NCI-H510A treated with DMSO at 0.1 percent for 48 hours (cell line): ENCODE data around the gene RASL10B.
A peak's percentile ranks its signal among the peaks of the same experiment; 100 is the strongest.
"Not testable (repeated sequence)": the region's sequence is repeated elsewhere in the genome, so short reads cannot be mapped to it uniquely, and the experiment has no call there.

ENCODE experiments used
- DNase-seq: peaks from one replicate; lab custom pipeline; 2025; lab: John Stamatoyannopoulos, UW

RASL10B gene, protein sequence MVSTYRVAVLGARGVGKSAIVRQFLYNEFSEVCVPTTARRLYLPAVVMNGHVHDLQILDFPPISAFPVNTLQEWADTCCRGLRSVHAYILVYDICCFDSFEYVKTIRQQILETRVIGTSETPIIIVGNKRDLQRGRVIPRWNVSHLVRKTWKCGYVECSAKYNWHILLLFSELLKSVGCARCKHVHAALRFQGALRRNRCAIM

DNA sequence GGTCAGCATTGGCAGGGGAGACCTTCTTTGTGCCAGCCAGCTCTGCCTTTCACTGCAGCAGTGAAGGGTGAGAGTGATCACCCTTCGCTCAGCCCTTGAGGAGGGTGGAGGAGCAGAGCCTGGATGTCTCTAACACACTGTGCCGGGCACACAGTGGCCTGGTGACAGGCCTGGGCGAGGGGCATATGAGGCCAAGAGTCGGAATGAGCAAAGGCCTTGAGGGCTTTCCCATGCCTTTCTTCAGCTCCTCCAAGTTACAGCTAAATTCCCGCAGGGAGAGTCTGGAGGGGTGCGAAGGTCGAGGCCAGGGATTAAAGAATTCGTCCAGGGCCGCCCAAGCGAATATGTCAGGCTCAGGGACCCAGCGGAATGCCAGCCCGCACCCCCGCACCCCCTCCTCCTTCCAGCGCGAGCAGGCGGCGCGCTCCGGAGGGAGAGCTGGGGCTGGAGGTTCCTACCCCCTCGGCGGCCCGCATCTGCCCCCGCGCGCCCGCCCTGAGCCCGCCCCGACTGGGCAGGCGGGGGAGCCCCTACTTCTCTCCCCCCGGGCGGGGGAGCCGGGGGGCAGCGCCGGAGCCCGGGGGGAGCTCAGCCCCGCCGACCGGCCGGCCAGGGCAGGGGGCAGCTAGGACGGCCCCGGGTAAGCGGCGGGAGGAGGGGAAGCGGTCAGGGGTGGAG is at the start of gene RASL10B:
RASL10B (plus strand) TSS at position 401 of the 678 bp plus-strand sequence. CDS start 3,546 bp downstream, outside the sequence.
- peak; percentile 22 for DNase-seq

GRCh38 chr17:35683591-35683990 is 47.8 kb upstream of the RASL10B start:
- DNase-seq = no peak

DNA sequence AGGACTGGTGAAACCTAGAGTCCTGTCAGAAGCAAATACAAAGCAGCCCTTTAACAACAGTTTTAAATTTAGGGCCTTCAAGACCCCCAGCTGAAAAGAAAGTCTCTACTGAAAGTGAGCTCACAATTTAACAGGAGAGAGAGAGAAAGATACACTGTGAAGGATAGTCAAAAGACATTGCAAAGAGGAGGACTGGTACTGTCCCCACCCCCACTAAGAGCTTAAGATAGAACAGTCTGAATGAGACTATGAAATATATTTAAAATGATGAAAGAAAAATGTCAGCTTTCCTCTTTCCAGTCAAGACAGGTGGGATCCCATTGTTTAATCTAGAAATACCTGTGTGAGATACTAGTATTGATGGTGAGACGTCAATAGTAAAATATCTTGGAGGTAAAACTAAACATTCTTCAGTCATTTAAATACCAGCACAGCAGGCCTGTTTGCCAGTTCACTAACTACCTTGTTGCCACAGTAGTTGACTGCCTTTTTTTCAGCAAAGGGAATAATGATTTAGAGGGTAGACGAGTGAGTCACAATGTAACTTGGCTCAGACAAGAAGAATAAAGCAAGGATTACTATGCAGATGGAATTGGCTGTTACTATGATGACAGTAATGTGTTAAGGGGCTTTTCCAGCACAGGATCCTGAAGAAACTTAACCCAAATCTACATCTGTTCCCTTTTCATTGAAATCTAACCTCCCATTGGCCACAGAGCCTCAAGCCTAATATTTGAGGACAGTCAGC is 47.2 kb upstream of the RASL10B start:
- no peak for DNase-seq

DNA sequence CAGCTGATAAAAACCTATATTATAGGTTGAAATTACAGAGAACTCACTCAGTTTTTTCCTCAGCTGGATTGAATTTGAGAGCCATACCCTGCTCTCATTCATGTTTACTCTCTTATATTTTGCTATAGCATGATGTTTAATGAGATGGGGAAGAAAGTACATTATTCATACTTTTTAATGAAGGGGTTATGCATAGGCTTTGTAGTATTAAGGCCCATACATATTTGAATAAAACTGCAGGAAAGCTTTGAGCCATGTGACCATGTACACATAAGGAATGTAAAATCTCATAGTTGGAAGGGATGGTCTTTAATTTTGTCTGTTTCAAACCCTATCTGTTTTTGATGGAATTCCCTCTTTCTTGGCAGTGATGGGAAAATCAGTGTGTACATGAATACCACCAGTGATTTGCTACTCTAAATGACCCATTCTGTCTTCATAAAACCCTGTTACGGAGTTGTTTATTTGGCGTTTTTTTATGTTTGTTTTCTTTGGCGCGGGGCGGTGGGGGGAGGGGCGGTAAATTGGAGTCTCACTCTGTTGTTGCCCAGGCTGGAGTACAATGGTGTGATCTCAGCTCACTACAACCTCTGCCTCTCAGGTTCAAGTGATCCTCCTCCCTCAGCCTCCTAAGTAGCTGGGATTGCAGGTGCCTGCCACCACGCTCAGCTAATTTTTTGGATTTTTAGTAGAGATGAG is 38.8 kb upstream of the RASL10B start:
- DNase-seq = no peak

- no peak for DNase-seq
Measured at GRCh38 chr17:35693662-35694061, 37.8 kb upstream of the RASL10B start.

DNA sequence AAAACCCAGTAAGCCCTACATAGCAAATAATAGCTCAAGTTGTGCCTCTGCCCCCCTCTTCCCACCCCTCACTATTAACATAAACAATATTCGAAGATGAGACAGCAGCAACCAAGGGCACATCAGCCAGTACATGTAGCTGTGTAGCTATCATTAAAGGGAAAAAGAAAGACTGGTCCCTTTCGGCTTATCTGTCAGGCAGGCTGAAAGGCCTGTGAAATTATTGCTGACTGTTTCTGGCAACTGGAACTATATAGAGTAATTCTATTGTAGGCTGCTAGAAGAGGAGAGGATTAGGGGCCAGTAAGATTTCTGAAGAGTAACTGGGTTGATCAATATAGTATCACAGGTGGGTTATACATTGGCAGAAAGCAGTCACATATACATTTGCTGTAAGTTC is 36.5 kb upstream of the RASL10B start:
- DNase-seq = no peak

- no peak for DNase-seq
Measured at GRCh38 chr17:35695613-35696012, 35.8 kb upstream of the RASL10B start.

- DNase-seq = no peak
Measured at GRCh38 chr17:35698800-35699199, 32.6 kb upstream of the RASL10B start.

GRCh38 chr17:35700150-35700549 is 31.3 kb upstream of the RASL10B start:
- DNase-seq = no peak

- DNase-seq = no peak
Measured at GRCh38 chr17:35701491-35701890, 29.9 kb upstream of the RASL10B start.

DNA sequence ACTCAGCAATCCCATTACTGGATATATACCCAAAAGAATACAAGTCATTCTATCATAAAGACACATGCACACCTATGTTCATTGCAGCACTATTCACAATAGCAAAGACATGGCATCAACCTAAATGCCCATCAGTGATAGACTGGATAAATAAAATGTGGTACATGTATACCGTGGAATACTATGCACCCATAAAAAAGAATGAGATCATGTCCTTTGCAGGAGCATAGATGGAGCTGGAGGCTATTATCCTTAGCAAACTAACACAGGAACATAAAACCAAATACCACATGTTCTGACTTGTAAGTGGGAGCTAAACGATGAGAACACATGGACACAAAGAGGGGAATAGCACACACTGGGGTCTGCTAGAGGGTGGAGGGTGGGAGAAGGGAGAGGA is 28.1 kb upstream of the RASL10B start:
- not testable (repeated sequence) for DNase-seq

DNA sequence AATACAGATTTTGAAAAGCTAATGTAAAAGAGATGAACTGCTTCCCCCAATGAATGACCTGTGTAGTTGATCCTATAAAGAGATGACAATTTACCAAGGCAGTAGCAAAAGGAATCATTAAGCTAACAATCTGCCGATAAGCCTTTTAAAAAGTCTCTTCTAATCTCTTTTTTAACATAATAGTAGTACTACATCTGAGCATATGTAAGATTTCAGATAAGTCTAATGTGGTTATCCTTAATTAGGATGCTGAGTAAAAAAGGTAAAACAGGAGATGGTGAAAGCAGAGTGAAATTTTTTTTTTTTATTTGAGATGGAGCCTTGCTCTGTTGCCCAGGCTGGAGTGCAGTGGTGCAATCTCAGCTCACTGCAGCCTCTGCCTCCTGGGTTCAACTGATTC is 26.2 kb upstream of the RASL10B start:
- no peak for DNase-seq

DNA sequence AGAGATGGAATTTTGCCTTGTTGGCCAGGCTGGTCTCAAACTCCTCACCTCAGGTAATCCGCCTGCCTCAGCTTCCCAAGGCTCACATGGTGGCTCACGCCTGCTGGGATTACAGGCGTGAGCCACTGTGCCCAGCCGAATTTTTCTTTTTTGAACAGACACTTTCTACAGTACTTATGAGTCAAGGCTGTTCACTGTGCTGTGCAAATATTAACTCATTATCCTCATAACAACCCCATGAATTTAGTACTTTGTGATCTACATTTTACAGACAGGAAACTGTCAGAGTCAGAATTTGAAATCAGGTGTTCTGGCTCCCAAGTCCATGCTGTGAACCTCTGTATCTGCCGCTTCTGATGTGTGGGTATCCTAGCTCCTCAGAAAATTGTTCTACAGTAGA is 25.7 kb upstream of the RASL10B start:
- no peak for DNase-seq

GRCh38 chr17:35708149-35708548 is 23.3 kb upstream of the RASL10B start:
- DNase-seq = peak; percentile 7

DNA sequence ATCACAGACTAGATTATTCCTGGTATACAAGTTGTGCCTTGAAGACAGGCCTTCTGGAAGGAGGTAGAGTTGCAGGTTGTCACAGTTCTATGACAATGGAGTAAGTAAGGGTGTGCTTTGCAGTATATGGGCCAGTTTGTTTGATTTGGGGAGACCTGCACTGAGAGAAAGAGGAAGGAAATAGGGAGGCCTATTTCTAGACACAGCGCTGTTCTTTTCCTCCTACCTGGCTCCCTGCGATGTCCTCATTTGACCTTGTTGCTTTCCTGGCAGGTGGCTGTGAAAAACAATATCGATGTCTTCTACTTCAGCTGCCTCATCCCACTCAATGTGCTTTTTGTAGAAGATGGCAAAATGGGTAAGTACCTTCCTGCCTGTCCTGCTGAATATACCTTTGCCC is 22.5 kb upstream of the RASL10B start:
- no peak for DNase-seq

DNA sequence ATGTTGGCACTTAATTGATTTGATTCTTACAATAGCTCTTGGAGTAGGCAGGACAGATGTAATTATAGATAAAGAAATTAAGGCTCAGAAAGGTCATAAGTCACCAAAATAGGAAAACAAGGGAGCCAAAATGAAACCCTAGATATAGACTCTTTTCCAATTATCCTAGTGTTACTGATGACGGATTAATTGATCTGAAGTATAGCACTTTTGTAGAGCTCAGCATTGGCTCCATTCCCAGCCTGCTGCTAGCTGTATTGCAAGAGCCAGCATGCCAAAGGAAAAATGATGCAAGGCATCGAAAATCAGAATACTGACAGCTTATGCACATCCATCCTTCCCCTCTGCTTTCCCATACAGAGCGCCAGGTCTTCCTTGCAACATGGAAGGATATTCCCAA is 21.6 kb upstream of the RASL10B start:
- DNase-seq = no peak

DNA sequence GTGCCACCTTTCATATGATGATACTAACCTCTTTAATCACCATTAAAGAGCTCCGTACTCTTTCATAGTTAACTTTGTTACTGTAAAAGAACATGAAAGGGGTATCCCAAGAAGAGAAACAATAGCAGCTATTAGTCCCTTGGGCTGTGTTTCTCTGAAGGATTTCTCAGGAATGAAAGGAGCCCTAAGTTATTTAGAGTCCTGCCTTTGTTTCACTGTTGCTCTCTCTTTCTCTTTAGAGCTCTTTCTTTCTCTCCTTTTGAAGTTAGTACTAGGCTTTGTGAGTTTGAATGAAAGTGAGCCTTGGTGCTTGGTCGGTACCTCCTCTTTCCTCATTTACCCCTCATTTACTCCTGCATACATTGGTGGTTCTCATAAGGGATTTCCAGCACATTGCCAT is 20.5 kb upstream of the RASL10B start:
- DNase-seq = no peak

GRCh38 chr17:35713069-35713728 is 18.2 kb upstream of the RASL10B start:
- DNase-seq = no peak

- DNase-seq = no peak
Measured at GRCh38 chr17:35714988-35715387, 16.5 kb upstream of the RASL10B start.

GRCh38 chr17:35715416-35715815 is 16.0 kb upstream of the RASL10B start:
- DNase-seq = no peak

GRCh38 chr17:35716173-35716572 is 15.3 kb upstream of the RASL10B start:
- no peak for DNase-seq

DNA sequence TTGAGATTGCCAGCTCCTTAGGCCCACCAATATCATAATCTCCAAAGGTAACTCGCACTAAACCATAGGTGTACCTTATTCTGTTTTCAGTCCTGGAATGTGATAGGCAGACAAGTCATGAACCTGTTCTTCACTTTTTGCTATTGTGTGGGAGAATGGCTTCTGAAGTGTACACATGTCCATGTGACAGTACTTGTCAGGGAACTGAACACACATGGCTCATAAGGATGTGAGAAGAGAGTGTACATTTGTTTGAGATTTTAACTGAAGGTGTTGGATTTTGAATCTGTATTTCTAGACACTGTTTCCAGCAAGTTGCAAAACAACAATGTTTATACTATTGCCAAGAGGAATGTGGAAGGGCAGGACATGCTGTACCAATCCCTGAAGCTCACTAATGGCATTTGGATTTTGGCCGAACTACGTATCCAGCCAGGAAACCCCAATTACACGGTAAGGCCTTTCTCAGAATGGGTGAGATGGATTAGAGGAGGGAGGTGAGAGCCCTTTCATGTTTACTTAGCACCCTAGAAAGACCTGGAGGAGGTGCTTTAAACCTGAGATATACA is 14.5 kb upstream of the RASL10B start:
- DNase-seq = no peak
